RKO (cell line): ENCODE data around the gene ACE.
A peak's percentile ranks its signal among the peaks of the same experiment; 100 is the strongest.
"Not testable (repeated sequence)": the region's sequence is repeated elsewhere in the genome, so short reads cannot be mapped to it uniquely, and the experiment has no call there.

ENCODE experiments used
- DNase-seq: peaks from one replicate; pipeline ENCODE4 v3.0.0-alpha.2; 2016; ENCODE audit warnings: low spot score

ACE gene

DNA sequence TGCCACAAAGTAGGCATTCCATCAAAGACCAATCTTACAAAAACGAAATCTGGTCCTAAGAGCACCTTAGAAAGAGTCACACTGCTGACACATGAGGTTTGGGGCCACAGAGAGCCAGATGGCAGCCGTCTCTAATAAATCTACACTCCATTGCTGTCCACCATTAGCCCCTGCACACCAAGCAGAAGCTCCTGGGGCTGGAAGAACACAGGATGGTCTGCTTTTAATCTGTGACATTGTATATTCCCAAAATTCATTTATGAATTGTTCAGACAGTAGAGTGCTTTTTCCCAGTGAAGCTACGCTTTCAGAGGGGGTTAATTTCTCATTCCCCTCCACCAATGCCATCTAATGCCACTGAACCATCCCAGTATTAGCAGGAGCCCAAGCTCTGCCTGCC is 32.4 kb upstream of the ACE start:
- no peak for DNase-seq

DNA sequence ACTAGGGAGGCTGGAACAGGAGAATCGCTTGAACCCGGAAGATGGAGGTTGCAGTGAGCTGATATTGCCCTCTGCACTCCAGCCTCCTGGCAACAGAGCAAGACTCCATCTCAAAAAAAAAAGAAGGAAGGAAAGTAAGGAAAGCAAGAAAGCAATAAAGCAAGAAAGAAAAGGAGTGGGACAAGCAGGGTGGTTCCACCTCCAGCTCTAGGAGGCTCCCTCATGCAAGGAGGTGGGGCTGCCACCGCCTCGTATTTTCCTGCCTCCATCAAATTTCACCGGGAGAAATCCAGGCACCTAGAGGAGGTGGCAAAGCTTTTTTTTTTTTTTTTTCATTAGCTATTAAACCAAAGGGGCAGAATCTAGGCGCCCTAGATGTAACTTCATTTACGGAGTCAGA is 31.8 kb upstream of the ACE start:
- no peak for DNase-seq

DNA sequence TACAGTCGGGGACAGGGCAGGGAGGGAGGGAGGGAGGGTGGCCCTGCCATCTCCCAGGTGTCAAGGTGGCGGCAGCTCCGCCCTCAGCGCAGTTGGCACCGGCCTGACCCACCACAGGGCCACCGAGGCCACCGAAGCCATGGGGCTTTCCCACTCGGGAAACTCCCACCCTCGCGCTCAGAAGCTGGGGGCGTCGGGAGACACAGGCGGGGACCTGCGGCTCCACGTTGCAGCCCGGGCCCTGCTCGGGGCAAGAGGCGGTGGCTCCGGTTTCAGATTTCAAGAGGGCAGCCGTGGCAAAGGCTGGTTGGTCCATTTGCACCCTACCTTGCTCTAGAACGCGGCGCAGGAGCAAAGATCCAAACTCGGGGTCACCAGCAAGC is 31.3 kb upstream of the ACE start:
- DNase-seq, result peak; percentile 68

DNA sequence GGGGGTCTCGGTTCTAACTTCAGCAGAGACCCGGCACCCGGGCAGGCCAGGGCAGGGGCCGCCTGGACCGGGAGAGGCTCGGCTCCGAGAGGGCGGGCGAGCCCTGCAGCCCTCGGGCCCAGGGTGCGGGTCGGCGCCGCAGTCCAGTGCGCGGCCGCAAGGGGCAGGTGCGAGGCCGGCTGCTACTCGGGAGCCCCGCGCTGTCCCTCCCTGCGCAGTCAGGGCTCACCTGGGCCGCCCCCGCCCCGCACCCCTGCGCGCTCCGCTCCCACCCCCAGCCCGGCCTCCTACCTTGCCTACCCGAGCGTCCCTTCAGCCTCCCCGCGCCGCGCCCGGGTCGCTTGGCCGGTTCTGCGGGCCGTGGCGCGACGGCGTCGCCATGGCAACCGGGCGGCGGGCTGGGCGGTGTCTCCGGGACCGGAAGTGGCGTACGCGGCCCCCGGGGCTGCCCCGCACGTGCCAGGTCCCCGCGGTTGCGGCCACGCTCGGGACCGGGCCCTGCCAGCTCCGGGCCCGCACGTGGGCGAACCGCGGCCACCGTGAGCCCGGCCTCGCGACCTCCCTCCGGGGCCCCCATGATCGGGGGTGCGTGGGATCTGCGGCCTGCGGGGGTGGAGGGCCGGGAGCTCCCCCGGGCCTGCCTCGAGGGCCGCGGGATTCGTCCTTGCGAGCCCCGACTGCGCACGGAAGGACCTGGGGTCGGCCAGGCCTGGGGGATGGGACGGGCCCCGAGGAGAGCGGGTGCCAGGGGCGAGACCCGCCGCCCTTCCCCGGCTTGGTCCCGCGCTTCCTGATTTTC is 30.7 kb upstream of the ACE start, which contains the start of gene CYB561:
Gene CYB561, minus strand, starts transcription at position 353 of the 799 bp plus-strand sequence. CDS start 8,759 bp downstream, outside the sequence.
- peak; percentile 82 for DNase-seq

DNA sequence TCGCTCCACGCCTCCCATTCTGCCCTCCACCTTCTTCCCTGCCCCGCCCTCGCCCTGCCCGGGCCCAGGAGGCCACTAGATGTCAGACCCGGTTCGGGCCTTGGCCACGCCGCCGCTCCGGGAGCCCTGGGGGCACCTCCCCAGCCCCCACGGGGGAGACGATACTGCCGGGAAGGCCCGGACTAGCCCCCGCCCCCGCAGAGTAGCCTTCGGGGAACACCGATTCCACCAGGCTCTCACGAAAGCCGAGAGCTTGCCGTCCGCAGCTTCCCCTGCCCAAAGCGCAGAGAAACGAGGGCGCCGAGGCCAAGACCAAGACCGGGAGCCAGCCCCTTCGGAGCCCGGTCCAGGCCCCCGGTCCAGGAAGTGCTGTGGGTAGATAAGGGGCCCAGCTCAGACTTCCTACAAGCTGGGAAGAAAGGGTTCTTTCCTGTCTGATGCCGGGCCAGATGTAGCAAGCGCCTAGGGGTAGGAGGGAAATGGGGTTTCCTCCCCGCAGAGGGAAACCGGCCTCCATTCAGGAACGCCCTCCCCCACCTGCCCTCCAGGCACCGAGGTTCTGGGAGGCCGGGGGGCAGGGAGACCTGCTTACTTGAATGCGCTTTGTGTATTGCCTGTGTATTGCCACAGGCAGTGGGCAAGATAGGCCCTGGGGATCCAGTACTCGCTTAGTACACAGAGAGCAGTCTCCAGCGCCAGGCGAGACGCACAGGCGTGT is 29.9 kb upstream of the ACE start:
- DNase-seq, result peak; percentile 71

DNA sequence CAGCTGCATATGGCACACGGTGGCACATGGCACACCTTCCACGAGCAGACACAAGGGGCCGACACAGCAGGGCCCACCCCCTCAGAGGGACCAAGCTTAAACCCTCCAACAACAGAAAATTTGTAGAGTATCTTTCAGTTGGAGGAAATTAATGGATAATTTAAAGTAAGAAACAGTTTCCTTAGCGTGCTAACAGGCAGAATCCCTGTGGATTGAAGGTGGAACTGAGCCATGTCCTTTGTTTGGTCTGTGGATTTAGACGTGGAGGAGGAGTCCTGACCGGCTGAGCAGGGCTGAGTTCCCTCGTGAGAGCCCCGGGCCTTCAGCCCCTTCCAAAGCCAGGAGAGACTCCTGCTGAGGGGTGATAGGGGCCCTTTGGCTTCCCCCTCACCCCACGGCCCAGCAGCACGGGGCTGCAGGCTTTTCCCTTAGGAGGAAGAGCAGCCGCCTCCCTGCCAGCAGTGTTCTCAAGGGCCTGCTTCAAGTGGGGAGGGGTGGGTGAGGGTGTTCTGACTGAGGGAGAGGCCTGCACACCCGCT is 29.3 kb upstream of the ACE start:
- no peak for DNase-seq

DNA sequence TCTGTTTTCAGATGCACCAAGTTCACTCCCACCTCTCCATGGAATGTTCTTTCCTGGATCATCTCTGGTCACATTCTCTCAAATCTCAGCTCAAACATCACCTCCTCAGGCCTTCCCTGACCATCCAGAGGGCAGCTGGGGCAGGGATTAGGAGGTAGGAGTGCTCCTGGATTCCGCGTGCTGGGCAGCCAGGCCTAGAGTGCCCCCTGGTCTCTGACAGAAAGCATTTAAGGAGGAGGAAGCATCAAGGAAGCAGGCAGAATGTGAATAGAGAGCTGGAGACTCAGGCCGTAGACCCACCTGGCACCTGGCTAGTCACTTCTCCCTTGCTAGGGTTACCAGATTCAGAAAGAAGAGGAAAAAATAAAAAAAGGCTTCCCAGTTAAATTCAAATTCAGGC is 28.2 kb upstream of the ACE start:
- DNase-seq, result no peak

DNA sequence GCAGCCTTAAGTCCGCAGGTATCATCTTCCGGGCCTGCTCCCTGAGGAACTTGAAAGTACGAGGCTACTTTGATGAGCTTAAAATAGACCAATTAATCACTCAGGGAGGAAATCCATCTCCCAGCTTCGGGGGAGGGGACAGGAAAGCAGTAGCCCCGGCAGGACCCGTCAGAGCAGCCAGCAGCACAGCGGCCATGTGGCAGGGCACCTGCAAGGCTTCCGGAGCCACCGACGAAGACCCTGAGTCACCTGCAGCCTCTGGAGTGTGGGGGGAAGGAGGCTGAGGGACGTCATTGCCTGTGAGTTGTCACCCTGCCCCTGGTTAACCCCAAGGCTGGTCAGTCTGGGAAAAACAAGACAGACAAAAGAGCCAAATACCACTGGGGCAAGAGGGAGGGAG is 26.3 kb upstream of the ACE start:
- peak; percentile 23 for DNase-seq

DNA sequence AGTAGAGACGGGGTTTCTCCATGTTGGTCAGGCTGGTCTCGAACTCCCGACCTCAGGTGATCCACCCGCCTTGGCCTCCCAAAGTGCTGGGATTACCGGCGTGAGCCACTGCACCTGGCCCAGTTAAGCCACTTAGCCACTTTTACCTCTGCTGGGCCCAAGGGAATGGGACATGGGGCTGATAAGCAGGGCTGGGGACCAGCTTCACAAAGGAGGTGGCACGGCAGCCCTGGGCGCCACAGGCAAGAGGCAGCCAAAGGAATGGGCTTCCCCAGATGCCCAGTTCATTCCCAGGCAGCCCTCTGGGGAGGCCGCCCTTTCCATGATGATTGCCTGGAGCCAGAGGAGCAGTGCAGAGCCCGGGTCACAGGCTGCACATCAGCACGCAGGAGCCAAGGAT is 25.7 kb upstream of the ACE start:
- DNase-seq, result no peak

DNA sequence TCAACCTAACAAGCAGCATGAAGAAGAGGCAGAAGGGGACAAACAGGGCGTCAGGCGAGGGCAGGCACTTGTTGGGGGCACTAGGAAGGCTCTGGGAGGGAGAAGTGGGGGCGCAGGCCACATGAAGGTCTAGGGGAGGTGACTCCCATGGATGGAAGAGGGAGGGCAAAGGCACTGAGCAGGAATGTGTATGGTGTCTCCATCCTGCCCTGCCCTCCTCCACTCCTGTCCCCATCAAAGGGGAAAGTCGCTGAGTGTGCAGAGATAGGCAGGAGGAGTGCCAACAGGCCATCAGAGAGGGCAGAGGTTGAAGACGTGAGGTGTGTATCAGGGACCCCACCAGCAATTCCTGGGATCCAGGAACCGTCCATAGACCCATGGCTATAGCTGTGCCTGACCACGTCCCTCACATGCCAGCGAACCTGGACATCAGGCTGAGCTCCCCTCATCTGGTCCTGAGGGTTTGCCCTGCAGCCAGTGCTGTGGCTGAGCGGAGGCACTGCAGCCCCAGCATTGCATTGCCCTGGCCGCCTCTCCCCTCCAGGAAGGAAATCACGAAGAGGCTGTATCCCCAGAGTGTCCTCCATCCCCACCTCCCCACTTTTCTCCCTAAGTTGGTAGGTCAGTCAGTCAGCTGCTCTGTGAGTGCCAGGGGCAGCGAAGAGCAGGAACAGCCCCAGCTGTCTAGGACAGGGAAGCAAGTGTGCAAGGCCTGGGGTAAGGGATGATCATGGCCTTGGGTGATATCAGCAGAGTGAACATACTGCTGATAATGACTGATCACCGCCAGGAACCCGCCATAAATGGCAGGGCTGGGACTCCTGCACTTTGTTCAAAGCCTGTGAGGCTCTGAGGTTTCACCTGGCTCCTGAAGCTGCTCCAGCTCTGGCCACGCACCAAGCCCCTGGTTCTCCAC is 24.6 kb upstream of the ACE start:
- no peak for DNase-seq

DNA sequence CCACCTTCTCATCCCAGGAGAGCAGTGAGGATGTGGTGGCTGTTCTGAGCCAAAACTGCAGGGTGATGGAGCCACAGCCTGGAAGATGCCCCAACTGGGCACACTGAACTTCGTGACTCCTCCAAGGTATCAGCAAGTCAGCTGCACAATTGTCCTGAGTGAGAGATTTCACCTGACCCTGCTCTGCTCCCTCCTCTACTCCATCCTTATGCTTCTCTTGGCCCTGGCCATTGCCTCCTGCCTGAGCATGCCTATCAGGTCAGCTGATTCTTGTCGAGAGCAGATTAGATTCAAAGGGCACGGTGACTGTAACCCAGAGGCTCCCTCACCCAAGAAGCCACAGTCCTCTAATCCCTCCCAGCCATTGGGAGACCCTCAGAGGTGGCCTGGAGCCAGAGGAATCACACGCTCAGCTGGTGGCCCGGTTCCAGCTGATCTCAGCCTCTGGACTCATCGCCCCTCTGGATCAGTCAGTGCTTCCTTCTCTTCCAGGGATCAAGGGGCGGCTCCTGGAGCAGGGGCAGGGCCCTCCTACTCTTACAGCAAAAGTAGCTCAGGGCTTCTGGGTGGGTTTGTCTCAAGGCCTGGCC is 23.8 kb upstream of the ACE start:
- no peak for DNase-seq

DNA sequence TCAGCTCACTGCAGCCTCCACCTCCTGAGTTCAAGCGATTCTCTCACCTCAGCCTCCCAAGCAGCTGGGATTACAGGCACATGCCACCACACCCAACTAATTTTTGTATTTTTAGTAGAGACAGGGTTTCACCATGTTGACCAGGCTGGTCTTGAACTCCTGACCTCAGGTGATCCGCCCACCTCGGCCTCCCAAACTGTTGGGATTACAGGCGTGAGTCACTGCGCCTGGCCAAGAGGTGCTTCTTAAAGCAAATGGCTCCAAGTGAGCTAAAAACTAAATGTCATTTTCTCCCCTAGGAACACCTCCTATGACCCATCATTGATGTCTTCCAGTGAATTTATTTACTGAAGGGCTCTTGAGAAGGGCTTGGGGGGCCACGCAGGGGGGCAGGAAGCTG is 22.5 kb upstream of the ACE start:
- not testable (repeated sequence) for DNase-seq

DNA sequence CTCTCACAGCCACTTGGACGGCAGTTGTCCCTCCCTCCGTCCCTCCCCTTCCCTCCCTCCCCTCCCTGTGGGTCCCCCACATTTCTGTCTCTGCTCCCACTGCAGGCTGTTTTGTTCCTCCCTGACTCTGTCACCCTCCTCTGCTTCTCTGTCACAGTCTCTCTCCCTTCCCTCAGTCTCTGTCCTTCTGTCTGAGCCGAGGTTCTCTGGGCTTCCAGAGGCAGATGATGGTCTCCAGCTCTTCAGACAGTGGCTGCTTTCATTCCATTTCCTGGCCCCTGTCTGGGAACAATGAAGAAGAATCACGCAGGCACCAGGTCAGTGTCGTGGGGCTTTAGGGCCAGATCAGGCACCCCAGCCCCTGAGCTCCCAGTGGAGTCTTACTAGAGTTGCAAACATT is 21.9 kb upstream of the ACE start:
- DNase-seq, result no peak

DNA sequence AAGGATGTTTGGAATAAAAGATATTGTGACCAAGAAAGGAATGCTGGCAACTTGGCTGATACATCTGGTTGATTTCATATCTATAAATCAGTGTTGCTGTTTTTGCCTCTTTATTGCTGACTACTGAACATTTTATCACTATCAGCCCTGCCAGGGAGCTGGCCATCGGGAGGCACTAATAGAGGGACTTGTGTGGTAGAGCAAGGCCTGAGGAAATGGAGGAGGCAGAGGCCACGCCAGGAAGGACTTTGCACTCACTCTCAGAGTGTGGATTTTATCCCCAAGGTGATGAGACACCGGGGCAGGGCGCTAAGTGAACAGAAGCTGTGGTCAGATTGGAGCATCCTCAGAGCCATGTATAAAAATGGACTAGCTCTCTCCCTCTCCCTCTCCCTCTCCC is 21.4 kb upstream of the ACE start:
- no peak for DNase-seq

DNA sequence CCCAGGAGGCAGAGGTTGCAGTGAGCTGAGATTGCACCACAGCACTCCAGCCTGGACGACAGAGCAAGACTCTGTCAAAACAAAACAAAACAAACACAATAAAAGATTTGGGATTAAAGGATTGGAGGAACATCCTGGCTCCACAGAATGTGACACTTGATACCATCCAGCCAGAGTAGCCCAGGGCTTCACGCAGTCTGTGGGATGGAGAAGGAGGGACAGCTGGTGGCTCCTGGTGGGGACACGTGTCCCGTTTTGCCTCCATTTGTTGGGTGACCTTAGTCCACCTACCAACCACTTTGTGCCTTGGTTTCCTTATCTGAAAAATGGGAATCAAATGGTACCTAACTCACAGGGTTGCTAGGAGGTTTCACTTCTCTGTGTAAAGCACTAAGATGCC is 18.4 kb upstream of the ACE start:
- DNase-seq, result no peak

DNA sequence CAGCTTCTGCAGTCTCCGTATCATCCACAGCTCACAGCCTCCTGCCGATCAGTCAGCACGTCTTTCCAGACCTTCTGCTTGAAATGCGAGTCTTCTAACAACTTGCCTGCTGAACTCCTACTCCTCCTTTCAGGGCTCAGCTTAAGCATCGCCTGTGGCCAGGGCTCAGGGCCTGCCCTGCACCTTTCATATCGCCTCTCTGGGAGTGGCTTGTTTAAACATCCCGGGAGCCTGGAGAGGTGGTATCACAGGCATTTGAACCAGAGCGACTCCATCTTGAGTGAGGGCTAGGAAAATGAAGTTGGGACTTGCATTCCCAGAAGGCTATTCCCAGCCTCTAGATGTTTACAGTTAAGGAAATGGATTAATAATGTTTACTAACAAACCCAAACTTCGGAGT is 16.8 kb upstream of the ACE start:
- DNase-seq, result no peak

DNA sequence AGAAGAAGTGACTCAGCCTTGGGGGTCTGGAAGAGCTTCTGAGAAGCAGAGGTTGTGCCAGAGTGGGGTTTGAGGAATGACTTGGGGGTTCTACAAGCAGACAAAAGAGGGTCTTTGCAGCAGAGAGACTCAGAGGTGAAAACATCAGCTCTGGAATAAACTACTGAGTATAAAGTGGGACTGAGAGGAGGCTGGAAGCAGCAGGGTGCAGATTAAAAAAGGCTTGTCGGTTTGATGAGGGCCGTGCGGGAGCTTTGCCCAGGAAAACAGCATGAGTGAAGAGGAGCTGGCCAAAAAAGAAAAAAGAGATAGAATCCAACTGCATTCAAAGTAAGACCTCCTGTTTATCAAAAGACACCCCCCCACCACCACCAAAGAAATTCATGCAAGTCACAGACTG is 13.1 kb upstream of the ACE start:
- no peak for DNase-seq

DNA sequence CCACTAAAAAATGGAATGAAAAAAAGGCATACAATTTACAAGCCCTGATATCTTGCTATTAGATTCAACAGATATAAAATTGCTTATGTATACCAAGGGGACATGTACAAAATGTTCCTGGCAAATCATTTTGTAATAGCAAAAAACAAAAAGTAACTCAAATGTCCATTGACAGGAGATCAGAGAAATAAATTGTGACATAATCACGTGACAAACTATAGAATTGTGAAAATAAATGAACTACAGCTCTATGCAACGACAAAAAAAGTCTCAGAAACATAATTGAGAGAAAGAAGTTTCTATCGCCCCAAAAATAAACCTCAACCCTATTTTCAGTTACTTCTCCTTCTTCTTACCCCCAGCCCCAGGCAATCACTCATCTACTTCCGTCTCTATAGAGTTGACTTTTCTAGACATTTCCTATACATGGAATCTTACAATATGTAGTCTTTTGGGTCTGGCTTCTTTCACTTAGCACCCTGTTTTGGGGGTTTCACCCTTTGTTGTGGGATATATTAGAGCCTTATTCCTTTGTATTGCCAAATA is 12.1 kb upstream of the ACE start:
- DNase-seq, result no peak

DNA sequence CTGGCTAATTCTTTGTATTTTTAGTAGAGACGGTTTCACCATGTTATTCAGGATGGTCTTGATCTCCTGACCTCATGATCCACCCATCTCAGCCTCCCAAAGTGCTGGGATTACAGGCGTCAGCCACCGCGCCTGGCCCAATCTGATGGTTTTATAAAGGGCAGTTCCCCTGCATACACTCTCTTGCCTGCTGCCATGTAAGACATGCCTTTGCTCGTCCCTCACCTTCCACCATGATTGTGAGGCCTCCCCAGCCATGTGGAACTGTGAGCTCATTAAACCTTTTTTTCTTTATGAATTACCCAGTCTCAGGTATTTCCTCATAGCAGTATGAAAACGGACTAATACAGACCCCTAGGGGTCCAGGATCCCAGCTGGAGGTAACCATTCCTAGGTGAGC is 8.8 kb upstream of the ACE start:
- not testable (repeated sequence) for DNase-seq

DNA sequence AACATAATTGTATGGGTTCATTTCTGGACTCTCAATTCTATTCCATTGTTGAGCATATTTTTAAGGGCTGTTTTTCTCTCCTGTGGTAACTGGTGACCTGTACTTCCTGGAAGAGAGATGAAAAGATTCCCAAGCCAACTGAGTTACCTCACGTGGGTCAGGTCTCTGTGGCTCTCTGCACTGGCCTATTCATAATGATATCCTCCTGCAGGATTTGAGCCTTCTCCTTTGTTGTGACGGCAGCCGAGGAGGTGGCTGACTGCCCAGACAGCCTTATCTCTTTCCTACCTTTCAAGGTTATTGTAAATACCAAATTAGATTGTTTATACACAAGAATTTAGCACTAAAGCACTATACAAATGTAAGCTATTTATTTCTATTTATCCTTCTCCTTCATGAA is 2.7 kb upstream of the ACE start:
- DNase-seq, result no peak

DNA sequence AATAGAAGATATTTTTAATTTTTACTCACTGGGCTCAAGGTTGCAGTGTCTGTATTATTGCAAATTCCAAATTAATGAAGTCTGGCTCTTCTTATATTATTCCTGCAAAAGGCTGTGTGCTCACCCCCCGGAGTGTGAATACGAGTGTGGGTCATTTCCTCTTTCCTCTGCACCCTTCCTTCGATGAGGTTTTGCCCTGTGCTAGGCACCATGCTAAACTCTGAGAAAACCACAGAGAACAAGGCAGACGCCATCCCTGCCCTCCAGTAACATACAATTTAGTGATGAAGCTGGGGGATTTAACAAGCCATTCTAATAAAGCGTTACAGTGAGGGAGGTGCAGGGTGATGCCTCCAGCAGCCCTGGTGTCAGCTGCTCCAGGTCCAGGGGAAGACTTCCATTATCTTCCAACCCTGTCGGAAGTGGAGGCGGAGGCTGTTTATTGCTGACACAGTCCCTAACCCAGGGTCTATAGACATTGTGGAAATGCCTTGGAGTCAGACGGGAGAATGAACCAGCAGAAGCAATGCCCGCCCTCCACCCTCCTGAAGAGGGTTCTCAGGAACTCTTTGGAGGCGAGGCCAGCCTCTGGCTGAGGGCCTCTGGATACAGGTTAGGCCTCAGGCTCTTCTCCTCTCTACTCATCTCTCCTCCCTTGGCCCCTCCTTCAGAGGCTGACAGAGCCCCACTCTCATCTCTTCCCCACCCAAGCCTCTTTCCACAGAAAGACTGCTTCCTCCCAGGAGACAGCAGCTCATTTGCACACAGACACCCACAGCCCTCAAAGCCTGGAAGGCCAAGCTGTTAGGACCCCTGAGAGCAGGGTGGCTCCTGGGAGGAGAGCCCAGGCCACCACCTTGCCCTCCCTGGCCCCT is 2.0 kb upstream of the ACE start:
- no peak for DNase-seq
